H9 (cell line): Measurements from ENCODE around the gene C10orf105. TPM values are rescaled to one million over a fixed set of nuclear protein-coding genes. Genes with fewer than 3 reads are reported as not detected.

Experiments used
- DNase-seq: peaks from one replicate; pipeline ENCODE4 v3.0.0-alpha.2; 2017
- H2AFZ ChIP-seq: one replicate; pipeline ENCODE4 v1.6.1; 2013; ENCODE audit warnings: mild to moderate bottlenecking, low read length, control low read depth, moderate library complexity
- H2AK5ac ChIP-seq: 2 replicates; pipeline ENCODE4 v1.6.1; 2013; ENCODE audit warnings: low read length, control low read depth, mixed read lengths; ENCODE audit not compliant: insufficient read length
- H2BK120ac ChIP-seq: one replicate; pipeline ENCODE4 v1.6.1; 2013; ENCODE audit warnings: low read depth, mild to moderate bottlenecking, low read length, control low read depth, inconsistent platforms; ENCODE audit not compliant: poor library complexity, severe bottlenecking
- H2BK12ac ChIP-seq: 2 replicates; pipeline ENCODE4 v1.6.1; 2013; ENCODE audit warnings: low read length, control low read depth, mixed read lengths, low read depth; ENCODE audit not compliant: insufficient read length
- H2BK15ac ChIP-seq: 2 replicates; pipeline ENCODE4 v1.6.1; 2013; ENCODE audit warnings: low read depth, low read length, control low read depth
- H2BK20ac ChIP-seq: one replicate; pipeline ENCODE4 v1.6.1; 2013; ENCODE audit warnings: low read depth, mild to moderate bottlenecking, low read length, control low read depth, inconsistent platforms; ENCODE audit not compliant: poor library complexity, severe bottlenecking
- H2BK5ac ChIP-seq: 2 replicates; pipeline ENCODE4 v1.6.1; 2013; ENCODE audit warnings: low read length, control low read depth, mixed read lengths; ENCODE audit not compliant: insufficient read length
- H3K14ac ChIP-seq: 2 replicates; pipeline ENCODE4 v1.6.1; 2013; ENCODE audit warnings: low read length, control low read depth; ENCODE audit not compliant: insufficient read depth
- H3K18ac ChIP-seq: 2 replicates; pipeline ENCODE4 v1.6.1; 2013; ENCODE audit warnings: low read depth, mild to moderate bottlenecking, mixed read lengths, low read length, control low read depth; ENCODE audit not compliant: insufficient read length
- H3K23ac ChIP-seq: 2 replicates; pipeline ENCODE4 v1.6.1; 2013; ENCODE audit warnings: low read length, control low read depth, mixed read lengths, low read depth; ENCODE audit not compliant: insufficient read length
- H3K23me2 ChIP-seq: 2 replicates; pipeline ENCODE4 v1.6.1; 2013; ENCODE audit warnings: low read depth, mild to moderate bottlenecking, mixed read lengths, low read length, control low read depth; ENCODE audit not compliant: insufficient read length, poor library complexity, severe bottlenecking
- H3K27ac ChIP-seq: 2 replicates; pipeline ENCODE4 v1.5.1; 2013; ENCODE audit warnings: low read length, control low read depth, mixed read lengths, low read depth; ENCODE audit not compliant: insufficient read length
- H3K27me3 ChIP-seq: 2 replicates; pipeline ENCODE4 v1.6.1; 2013; ENCODE audit warnings: low read length, control low read depth, inconsistent platforms; ENCODE audit not compliant: insufficient read depth
- H3K4ac ChIP-seq: 2 replicates; pipeline ENCODE4 v1.6.1; 2013; ENCODE audit warnings: low read depth, mild to moderate bottlenecking, control low read depth, inconsistent platforms, low read length, moderate library complexity
- H3K4me1 ChIP-seq: 2 replicates; pipeline ENCODE4 v1.6.1; 2013; ENCODE audit warnings: low read length, control low read depth, inconsistent platforms; ENCODE audit not compliant: insufficient read depth
- H3K4me2 ChIP-seq: 2 replicates; pipeline ENCODE4 v1.6.1; 2013; ENCODE audit warnings: low read length, control low read depth, mixed read lengths; ENCODE audit not compliant: insufficient read length, insufficient read depth
- H3K56ac ChIP-seq: 2 replicates; pipeline ENCODE4 v1.6.1; 2013; ENCODE audit warnings: low read depth, mild to moderate bottlenecking, mixed read lengths, low read length, control low read depth; ENCODE audit not compliant: insufficient read length
- H3K79me1 ChIP-seq: 2 replicates; pipeline ENCODE4 v1.6.1; 2013; ENCODE audit warnings: low read depth, mild to moderate bottlenecking, moderate library complexity, low read length, control low read depth, inconsistent platforms; ENCODE audit not compliant: insufficient read depth, poor library complexity, severe bottlenecking
- H3K79me2 ChIP-seq: 2 replicates; pipeline ENCODE4 v1.6.1; 2013; ENCODE audit warnings: low read length, control low read depth, inconsistent platforms; ENCODE audit not compliant: insufficient read depth
- H3K9ac ChIP-seq: 2 replicates; pipeline ENCODE4 v1.6.1; 2013; ENCODE audit warnings: low read length, control low read depth, mixed read lengths; ENCODE audit not compliant: insufficient read length; ENCODE audit errors: extremely low read depth
- H3K9me3 ChIP-seq: one replicate; pipeline ENCODE4 v1.6.1; 2013; ENCODE audit warnings: low read depth, low read length, inconsistent platforms; ENCODE audit not compliant: control insufficient read depth
- H3T11ph ChIP-seq: one replicate; pipeline ENCODE4 v1.6.1; 2013; ENCODE audit warnings: mild to moderate bottlenecking, low read length, control low read depth, inconsistent platforms
- H4K20me1 ChIP-seq: one replicate; pipeline ENCODE4 v1.6.1; 2013; ENCODE audit not compliant: control insufficient read depth, insufficient read length, insufficient read depth
- H4K5ac ChIP-seq: 2 replicates; pipeline ENCODE4 v1.6.1; 2013; ENCODE audit warnings: low read depth, mild to moderate bottlenecking, mixed read lengths, low read length, control low read depth; ENCODE audit not compliant: insufficient read length
- H4K8ac ChIP-seq: replicated peaks from 2 replicates; pipeline ENCODE4 v1.6.1; 2013; ENCODE audit warnings: low read length, control low read depth, mixed read lengths, low read depth; ENCODE audit not compliant: insufficient read length
- H4K91ac ChIP-seq: 2 replicates; pipeline ENCODE4 v1.6.1; 2013; ENCODE audit warnings: low read depth, mild to moderate bottlenecking, moderate library complexity, mixed read lengths, low read length, control low read depth; ENCODE audit not compliant: insufficient read length
- H3K27ac Mint-ChIP-seq, 3 experiments: 2 replicates in 2 of 3; 3 replicates in 1 of 3; pipeline ENCODE4 v1.8.0; 2020 to 2021; ENCODE audit warnings: mixed read lengths in 3 of 3, mild to moderate bottlenecking in 1 of 3, moderate library complexity in 1 of 3
- H3K27me3 Mint-ChIP-seq: 2 replicates; pipeline ENCODE4 v1.8.0; 2021; ENCODE audit warnings: low read depth, mild to moderate bottlenecking, moderate library complexity, mixed read lengths
- H3K36me3 Mint-ChIP-seq, 3 experiments: 2 replicates in 2 of 3; 3 replicates in 1 of 3; pipeline ENCODE4 v1.8.0; 2020 to 2021; ENCODE audit warnings: low read depth in 3 of 3, mixed read lengths in 3 of 3; ENCODE audit not compliant: insufficient read depth in 1 of 3
- H3K4me1 Mint-ChIP-seq, 2 experiments: 2 replicates each; pipeline ENCODE4 v1.8.0; 2020; ENCODE audit warnings: mixed read lengths in 2 of 2
- H3K4me3 Mint-ChIP-seq, 2 experiments: 2 replicates in 1 of 2; 3 replicates in 1 of 2; pipeline ENCODE4 v1.8.0; 2020 to 2021; ENCODE audit warnings: mild to moderate bottlenecking in 2 of 2, mixed read lengths in 2 of 2, moderate library complexity in 1 of 2
- H3K9me3 Mint-ChIP-seq, 2 experiments: 2 replicates in 1 of 2; 3 replicates in 1 of 2; pipeline ENCODE4 v1.8.0; 2020; ENCODE audit warnings: mild to moderate bottlenecking in 2 of 2, mixed read lengths in 2 of 2, moderate library complexity in 1 of 2
- CTCF ChIP-seq: fragments of 200-600 bp; sonication (generic); conservative IDR thresholded peaks from 3 replicates; pipeline ENCODE4 v1.8.0; 2021; ENCODE audit warnings: antibody characterized with exemption, mild to moderate bottlenecking
- WGBS: extraction: QIAGEN DNeasy Blood & Tissue Kit; methylation state at CpG from one replicate; pipeline ENCODE4 v1.1.7; 2013; ENCODE audit warnings: missing lambda C conversion rate, low lambda C conversion rate, mixed read lengths; ENCODE audit not compliant: insufficient read length; ENCODE audit errors: extremely low coverage; 5-methylcytosine and 5-hydroxymethylcytosine counted together
- total RNA-seq: library from RNA; stranded (reverse); gene quantifications from 2 replicates; pipeline ENCODE4 v1.2.1, GENCODE V29; 2021

The C10orf105 gene
- total RNA-seq, 1 experiment from 2014 or later: 0.26 TPM

DNA sequence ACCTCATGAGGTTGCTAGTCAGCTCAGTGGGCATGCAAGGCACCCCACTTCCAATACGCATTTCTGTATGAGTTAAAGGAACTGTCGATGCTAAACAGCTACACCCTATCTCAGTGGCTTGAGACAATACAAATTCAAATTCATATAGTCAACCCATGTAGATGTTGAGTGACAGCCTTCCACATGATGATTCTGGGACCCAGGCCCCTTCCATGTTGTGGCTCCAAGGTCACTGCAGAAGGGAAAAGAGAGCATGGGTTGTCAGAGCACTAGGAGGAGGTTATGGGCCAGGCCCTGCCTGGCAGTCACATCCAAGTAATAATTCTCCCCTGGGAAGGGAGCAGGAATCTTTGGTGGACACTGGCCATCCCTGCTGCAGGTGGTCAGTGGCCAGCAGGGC is 28.2 kb downstream of the C10orf105 start:
- no peak overlapping the region for H3K56ac ChIP-seq
- H3K79me1 ChIP-seq: no peaks in the 10 kb centered on the region
- no peak overlapping the region for H3K4me2 ChIP-seq
- no peak overlapping the region for H4K91ac ChIP-seq
- no peaks in the 10 kb centered on the region for H3K27me3 ChIP-seq
- no peak overlapping the region for H2AFZ ChIP-seq
- H3K9me3 Mint-ChIP-seq: peaks cover 7 to 11% of the 10 kb centered on the region in 2 experiments
- H3K18ac ChIP-seq: no peak overlapping the region
- no peak overlapping the region for H2BK20ac ChIP-seq
- H3K4ac ChIP-seq: no peak overlapping the region
- peaks cover 10 to 15% of the 10 kb centered on the region in 2 experiments for H3K4me1 Mint-ChIP-seq
- H4K20me1 ChIP-seq: no peaks in the 10 kb centered on the region
- peaks cover 4% of the 10 kb centered on the region for H3K27me3 Mint-ChIP-seq
- no peak for DNase-seq
- no peak overlapping the region for H2AK5ac ChIP-seq
- H2BK12ac ChIP-seq: no peak overlapping the region
- H2BK5ac ChIP-seq: no peak overlapping the region
- TF ChIP-seq CTCF: no peak
- H3K14ac ChIP-seq: no peak overlapping the region
- H3K4me3 Mint-ChIP-seq: no peak overlapping the region
- H3K4me1 ChIP-seq: no peaks in the 10 kb centered on the region
- H4K8ac ChIP-seq: no peak overlapping the region
- no peak overlapping the region for H4K5ac ChIP-seq
- H3K23ac ChIP-seq: no peak overlapping the region
- H3K9me3 ChIP-seq: no peaks in the 10 kb centered on the region
- no peak overlapping the region for H3T11ph ChIP-seq
- H2BK120ac ChIP-seq: no peak overlapping the region
- no peaks in the 10 kb centered on the region for H3K23me2 ChIP-seq
- no peak overlapping the region for H3K27ac ChIP-seq
- H3K79me2 ChIP-seq: no peaks in the 10 kb centered on the region
- no CpG with 5 or more reads among the region's 2 CpGs for WGBS
- no peak overlapping the region for H3K27ac Mint-ChIP-seq
- no peak overlapping the region for H2BK15ac ChIP-seq
- H3K9ac ChIP-seq: no peak overlapping the region
- H3K36me3 Mint-ChIP-seq: peaks cover 4 to 5% (median 4%) of the 10 kb centered on the region in 3 experiments
